ENCODE measurements around the gene SLC6A2. TPM values are rescaled to one million over a fixed set of nuclear protein-coding genes. Genes with fewer than 3 reads are reported as not detected.

Gene SLC6A2
- total RNA-seq, 2 donors from 2014 or later: 0.16 TPM; not detected in 1

DNA sequence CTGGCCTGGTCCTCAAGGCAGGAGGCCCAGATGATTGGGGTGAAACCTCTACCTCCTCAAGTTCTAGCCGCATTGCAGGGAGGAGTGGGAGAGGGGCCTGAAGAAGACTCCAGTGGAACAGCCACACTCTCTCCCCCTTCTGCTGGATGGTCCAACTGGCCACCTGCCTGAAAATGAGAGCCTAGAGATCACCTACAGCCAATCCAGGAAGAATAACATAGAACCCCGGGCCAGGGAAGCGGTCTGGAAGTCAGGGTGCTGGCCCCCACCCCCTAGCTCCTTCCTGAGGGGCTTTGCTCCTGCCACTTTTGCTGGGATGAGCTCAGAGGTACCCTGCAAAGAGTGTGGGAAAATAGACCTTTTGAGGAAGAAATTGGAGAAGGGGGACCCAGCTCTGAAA is 1.8 kb downstream of the SLC6A2 start:
- no peak overlapping the region for H3K9ac ChIP-seq (ENCODE audit: low read depth in 2 of 2, low read length in 2 of 2)
- no peaks in the 10 kb centered on the region for H3K9me3 ChIP-seq
- H3K27me3 ChIP-seq: peaks cover 13% of the 10 kb centered on the region
- no peak for TF ChIP-seq CTCF (IDR thresholded peaks at IDR 0.05)
- no peak for DNase-seq
- no peaks in the 10 kb centered on the region for H3K4me1 ChIP-seq
- intact Hi-C loops (cut with DNase I): no loop called here
- no peak overlapping the region for H3K4me3 ChIP-seq
- H3K36me3 ChIP-seq: no peaks in the 10 kb centered on the region
- H3K27ac ChIP-seq: no peak overlapping the region

DNA sequence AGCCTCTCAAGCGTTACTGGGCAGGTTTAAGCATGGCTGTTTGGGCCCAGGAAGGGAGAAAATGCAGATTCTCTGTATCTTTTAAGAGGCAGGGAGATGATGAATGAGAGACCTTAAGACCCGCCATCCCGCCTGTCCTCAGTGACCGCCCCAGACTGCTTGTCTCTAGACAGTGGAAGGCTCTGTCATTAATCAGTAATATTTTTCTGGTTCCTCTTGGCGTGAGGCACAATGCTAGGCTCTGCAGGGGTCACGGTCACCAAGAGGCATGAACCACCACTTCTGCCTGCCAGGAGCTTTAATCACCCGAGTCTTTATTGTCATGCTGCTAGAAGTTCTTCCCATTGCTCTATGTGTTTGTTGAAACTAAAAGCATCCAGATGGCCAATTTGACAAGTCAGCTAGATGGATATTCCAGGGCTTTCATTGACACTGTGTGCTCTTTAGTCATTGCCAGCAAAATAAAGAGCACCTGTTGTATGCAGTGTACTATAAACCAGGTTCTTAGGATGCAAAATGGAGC is 3.2 kb downstream of the SLC6A2 start:
- intact Hi-C loops (cut with DNase I): no loop called here
- no peaks in the 10 kb centered on the region for H3K9me3 ChIP-seq
- no peak overlapping the region for H3K4me3 ChIP-seq
- no peaks in the 10 kb centered on the region for H3K4me1 ChIP-seq
- H3K9ac ChIP-seq (ENCODE audit: low read depth in 2 of 2, low read length in 2 of 2): no peak overlapping the region
- DNase-seq: no peak
- H3K36me3 ChIP-seq: no peaks in the 10 kb centered on the region
- peaks cover 13% of the 10 kb centered on the region for H3K27me3 ChIP-seq
- no peak overlapping the region for H3K27ac ChIP-seq
- TF ChIP-seq CTCF (IDR thresholded peaks at IDR 0.05): no peak

- intact Hi-C loops (cut with DNase I): no loop called here
- no peak overlapping the region for H3K9ac ChIP-seq (ENCODE audit: low read depth in 2 of 2, low read length in 2 of 2)
- H3K27me3 ChIP-seq: peaks cover 13% of the 10 kb centered on the region
- H3K27ac ChIP-seq: no peak overlapping the region
- no peaks in the 10 kb centered on the region for H3K9me3 ChIP-seq
- no peak overlapping the region for H3K4me3 ChIP-seq
- no peak for TF ChIP-seq CTCF (IDR thresholded peaks at IDR 0.05)
- H3K4me1 ChIP-seq: no peaks in the 10 kb centered on the region
- H3K36me3 ChIP-seq: no peaks in the 10 kb centered on the region
- no peak for DNase-seq
Measured at GRCh38 chr16:55660026-55660425, 4.2 kb downstream of the SLC6A2 start.

DNA sequence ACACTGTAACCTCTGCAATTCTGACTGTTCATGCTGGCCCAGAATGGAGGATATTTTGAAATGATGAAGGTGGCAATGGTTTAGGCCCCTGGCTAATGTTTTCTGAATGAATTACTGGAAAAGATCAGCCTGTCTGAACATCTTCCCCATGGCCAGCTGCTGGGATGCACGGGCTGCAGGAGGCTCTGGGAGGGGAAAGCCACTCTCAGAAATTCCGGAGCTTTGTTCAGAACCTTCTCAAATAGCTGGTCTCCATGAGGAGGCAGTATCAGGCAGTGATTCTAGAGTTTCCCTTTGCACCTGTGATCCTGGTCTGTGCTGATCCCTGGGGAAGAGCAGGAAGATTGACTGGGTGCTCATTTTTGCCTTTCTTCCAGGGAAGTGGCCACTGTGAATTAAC is 5.0 kb downstream of the SLC6A2 start:
- Histone ChIP-seq H3K27ac (no peak overlapping the region), H3K4me3 (no peak overlapping the region), H3K4me1 (no peaks in the 10 kb centered on the region), H3K9ac (ENCODE audit: low read depth in 2 of 2, low read length in 2 of 2) (no peak overlapping the region), H3K9me3 (no peaks in the 10 kb centered on the region), H3K36me3 (no peaks in the 10 kb centered on the region), H3K27me3 (peaks cover 9% of the 10 kb centered on the region)
- no peak for TF ChIP-seq CTCF (IDR thresholded peaks at IDR 0.05)
- intact Hi-C loops (cut with DNase I): no loop called here
- no peak for DNase-seq

DNA sequence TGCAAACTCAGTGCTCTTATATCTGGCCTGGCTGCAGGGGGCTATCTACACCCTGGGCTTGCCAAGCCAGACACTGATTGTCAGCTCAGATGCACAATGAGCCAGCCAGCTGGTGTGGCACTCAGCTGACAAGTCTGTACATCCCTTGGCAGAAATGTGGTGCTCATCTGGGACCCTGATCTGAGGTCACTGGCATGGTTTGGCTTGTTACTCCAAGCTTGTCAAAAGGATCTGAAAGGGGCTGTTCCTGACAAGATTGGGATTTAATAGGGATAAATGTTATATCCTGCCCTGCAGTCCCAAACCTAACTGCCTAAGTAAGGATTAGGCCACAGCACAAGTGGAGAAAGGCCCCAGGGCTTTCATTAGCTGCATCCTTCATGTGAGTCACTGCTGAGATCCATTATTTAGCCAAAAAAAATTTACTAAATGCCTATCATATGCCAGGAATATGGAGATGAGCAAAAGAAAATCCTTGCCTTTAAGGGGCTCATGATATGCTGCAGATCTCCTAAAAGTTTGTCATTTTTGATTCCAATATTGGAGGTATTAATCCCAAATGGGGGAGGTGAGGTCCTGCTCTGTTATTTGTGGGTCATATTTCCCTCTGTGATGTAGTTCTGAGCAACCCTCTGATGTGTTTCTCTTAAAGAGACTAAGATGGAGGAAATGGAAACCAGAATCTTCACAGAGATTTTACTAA is 6.3 kb downstream of the SLC6A2 start:
- H3K4me3 ChIP-seq: no peak overlapping the region
- TF ChIP-seq CTCF (IDR thresholded peaks at IDR 0.05): no peak
- no peak overlapping the region for H3K27ac ChIP-seq
- H3K36me3 ChIP-seq: no peaks in the 10 kb centered on the region
- no peaks in the 10 kb centered on the region for H3K27me3 ChIP-seq
- H3K4me1 ChIP-seq: no peaks in the 10 kb centered on the region
- DNase-seq: no peak
- intact Hi-C loops (cut with DNase I): no loop called here
- H3K9ac ChIP-seq (ENCODE audit: low read depth in 2 of 2, low read length in 2 of 2): no peak overlapping the region
- no peaks in the 10 kb centered on the region for H3K9me3 ChIP-seq

Measured in colonic mucosa (tissue), 4 donors.